ENCODE data around the gene CARD19.
A peak's percentile ranks its signal among the peaks of the same experiment; 100 is the strongest.

GRCh38 chr9:93154293-93154903, 58.4 kb downstream of the CARD19 start:
- TF ChIP-seq CTCF (optimal IDR thresholded peaks at IDR 0.05 in 1 of 3, IDR thresholded peaks at IDR 0.05 in 1 of 3, conservative IDR thresholded peaks at IDR 0.05 in 1 of 3; ENCODE audit: extremely low read depth in 1 of 3, insufficient read depth in 2 of 3, low read length in 3 of 3): peak; percentile 67 to 71 (median 71)
- no peak for TF ChIP-seq EZH2 (IDR thresholded peaks at IDR 0.05; ENCODE audit: low read length)
